NCI-H1436 treated with DMSO at 0.1 percent for 48 hours (cell line): ENCODE measurements around the gene SOX6.
A peak's percentile ranks its signal among the peaks of the same experiment; 100 is the strongest.
"Not testable (repeated sequence)": the region's sequence is repeated elsewhere in the genome, so short reads cannot be mapped to it uniquely, and the experiment has no call there.

ENCODE experiments used
- DNase-seq: peaks from one replicate; lab custom pipeline; 2025; lab: John Stamatoyannopoulos, UW

The SOX6 gene

DNA sequence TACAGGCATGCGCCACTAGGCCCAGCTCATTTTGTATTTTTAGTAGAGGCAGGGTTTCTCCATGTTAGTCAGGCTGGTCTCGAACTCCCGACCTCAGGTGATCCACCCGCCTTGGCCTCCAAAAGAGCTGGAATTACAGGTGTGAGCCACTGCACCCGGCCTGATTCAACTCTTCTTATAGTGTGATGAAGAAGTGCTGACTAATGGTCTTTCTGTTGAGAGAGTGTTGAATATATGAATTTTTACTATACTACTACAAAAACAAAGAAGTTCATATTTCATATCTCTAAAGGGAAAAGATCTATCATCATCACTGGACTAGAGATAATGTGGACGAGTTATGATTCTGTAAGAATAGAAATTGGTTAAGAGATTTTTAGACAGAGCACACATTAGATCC, 320.1 kb downstream of the SOX6 start:
- no peak for DNase-seq

DNA sequence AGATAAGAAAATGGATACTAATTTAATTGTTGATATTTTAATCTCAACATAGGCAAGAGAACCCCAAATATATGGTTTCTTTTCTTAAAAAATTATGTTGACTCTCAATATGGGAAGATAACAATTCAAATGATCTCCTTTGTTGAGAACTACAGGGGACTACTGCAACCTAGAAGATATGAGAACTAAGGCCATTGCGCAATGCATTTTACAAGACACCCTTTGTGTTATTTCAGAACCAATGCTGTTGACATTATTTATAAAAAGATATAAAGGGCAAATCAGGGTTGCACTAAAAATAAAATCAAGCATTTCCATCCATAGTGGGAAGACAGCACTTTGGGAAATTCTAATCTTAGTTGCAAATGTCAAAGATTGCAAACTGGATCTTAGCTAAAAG, 322.3 kb downstream of the SOX6 start:
- DNase-seq = no peak

DNA sequence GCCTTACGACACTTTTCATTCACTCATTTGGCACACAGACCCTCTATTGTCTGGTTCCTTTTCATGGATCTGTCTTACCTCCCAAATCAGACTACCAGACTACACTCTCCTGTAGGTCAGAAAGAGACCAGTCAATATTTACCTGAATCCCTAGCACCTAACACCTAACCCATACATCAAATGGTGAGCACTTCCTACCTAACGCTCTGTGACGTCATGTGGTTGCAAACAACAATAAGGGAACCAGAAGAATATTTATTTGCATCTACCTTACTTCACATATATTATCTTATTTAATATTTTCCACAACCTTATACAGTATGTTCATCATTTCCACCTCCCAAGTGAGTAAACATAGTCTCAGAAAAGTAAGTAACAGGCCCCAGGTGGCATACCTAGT, 323.4 kb downstream of the SOX6 start:
- DNase-seq = no peak

DNA sequence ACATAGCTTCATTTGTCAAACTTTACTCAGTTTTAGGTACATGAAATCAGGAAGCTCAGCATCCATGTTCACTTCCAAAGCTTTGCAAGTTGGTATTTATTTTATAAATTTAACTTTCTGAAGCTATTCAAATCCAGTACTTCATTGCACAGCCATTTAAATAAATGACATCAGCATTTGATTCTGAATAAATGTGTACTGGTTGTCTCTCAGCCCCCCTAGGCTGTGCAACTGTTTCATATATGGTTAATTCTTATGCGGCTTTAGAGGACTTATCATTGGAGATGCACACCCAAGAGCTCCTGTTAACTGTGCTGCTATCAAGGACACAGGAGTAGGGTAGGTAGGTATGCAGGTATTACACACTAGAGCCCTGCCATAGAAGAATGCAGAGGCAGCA, 325.1 kb downstream of the SOX6 start:
- no peak for DNase-seq

DNA sequence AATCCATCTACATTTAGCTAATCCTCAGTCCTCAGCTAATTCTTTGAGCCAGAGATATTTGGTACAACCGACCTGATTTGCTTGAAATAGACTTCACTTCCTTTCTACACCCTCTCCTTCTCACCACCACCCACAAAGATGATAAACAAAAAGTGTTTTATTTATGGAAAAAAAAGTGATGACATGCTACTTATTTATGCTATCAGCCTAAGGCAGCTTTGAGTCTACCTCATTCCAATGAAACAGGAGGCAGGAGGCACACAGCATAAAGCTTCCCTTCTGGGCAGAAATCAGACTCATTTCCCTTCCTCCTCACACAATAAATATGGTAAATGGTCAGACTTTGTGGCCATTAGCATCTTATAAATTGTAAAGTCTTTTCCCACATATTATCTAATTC, 325.7 kb downstream of the SOX6 start:
- no peak for DNase-seq

DNA sequence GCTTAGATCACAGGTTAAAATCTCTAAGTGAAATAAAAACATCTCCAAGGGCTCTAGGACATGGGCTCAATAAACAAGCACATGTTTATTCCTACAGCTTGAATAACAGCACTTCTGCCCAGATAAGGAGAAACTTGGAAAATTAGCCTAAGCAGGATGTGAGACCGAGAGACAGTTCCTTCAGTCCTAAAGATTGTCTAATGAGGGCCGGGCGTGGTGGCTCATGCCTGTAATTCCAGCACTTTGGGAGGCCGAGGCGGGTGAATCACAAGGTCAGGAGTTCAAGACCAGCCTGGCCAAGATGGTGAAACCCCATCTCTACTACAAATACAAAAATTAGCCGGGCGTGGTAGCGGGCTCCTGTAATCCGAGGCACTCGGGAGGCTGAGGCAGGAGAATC, 327.2 kb downstream of the SOX6 start:
- DNase-seq = not testable (repeated sequence)

DNA sequence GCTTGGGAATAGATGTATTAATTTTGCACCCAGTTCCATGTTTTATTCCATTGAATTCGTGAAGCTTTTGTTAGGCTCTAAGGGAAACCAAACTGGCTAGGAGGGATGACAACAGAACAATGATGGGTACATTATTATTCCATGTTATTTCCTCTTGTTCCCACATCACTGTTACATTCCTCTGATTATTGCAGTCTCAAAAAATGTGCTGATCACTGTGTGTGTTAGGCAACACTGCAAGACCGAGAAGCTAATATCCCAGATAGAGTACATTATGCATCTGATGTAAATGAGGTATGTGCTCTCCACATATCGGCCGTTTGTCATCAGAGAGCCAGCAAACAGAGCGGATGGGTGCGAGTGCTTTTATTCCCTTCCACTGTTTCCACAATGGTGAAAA, 327.9 kb downstream of the SOX6 start:
- no peak for DNase-seq

DNA sequence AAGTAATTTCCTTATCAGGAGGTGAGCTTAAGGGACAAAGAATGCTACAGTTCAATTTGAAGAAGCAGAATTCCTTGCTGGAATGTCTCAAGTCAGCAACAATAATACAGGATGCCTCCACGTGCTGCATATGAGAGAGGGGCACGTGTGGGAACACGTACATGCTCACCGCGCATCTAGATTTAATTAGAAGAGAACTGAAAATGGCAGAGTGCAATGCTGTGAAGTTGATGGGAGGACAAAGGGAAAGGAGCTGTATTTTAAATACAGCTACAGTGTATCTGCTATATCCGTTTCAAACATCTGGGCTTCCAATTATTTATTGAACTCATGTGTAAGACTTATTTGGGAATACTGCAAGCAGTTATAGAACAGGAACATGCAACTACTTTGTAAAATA, 328.7 kb downstream of the SOX6 start:
- no peak for DNase-seq

DNA sequence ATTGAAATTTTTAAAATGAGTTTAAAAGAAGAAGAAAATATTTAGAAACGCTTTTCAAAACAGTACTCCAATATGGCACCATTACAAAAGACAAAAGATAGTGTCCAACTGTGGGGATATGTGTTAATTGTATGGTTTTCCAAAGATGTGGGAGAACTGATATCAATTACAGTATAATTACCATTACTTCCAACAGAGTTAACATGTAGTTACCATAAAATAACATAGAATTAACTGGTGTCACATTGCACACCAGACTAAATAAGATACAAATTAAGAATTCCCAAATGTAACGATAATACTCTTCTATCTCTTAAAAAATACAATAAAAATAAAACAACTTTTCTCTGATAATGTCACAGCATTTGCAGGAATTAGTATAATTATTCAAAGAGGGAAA, 329.5 kb downstream of the SOX6 start:
- DNase-seq = no peak

DNA sequence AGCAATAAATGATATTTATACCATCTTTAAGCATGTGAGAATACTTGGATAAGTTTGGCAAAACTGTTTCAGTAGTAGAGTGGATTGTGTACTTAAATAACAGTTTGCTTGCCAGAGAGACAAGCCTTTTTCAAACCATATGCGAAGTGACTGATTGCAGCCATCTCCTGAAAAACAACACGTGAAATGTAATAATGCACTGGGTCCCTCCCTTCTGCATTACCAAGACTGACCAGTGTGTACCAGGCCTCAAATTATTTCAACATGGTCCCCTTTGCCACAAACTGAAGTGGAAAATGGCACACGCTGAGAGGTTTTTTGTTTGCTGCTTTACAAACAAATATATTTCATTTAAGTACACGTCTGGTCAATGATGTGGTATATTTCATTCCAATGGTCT, 337.4 kb downstream of the SOX6 start:
- DNase-seq = no peak

DNA sequence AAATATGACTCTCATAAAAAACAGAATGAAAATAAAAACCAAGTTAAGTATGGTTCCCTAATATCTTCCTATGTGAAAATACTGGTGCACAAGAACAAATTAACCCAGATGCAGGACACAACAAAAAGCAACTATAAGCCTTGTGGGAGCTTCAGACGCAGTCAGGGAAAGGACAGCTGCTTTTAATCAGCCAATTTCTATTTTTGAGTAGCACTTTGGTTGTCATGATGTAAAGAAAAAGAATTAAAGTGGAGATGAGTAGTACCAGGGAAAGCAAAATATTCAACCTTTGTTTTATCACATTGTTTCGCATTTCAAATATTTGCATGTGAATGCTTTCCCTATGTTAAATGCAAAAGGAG, 339.9 kb downstream of the SOX6 start:
- DNase-seq = no peak

DNA sequence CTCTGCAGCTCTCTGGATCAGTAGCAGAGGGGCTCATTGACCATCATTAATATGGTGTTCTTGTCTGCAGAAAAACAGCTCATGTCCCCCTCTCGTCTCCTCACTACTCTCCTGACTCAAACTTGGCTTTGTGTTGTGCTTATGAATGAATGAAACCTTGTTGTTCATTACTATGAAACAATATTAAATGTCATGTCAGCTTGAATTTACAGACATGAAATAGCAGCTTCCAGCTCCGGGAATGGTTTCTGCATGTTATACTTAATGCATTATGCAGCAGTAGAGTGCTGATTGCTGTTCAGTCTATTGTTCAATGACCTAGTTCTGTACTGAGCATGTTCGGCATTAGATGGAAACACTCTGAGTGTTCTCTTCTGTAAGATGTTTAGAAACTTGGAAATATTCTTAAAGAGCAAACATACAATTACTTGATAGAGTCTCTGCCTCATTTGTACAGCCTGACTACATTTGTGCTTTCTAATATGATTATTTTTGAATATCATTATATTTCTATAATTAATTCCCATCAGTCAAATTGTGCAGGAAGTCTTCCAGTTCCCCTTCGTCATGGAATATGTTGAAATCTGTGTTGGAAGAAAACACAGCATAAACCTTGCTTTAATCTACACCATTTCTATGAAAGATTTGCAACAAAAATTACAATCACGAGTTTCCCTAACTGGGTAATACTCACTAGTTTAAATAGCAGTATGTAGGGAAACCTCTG, 340.4 kb downstream of the SOX6 start:
- DNase-seq = no peak

DNA sequence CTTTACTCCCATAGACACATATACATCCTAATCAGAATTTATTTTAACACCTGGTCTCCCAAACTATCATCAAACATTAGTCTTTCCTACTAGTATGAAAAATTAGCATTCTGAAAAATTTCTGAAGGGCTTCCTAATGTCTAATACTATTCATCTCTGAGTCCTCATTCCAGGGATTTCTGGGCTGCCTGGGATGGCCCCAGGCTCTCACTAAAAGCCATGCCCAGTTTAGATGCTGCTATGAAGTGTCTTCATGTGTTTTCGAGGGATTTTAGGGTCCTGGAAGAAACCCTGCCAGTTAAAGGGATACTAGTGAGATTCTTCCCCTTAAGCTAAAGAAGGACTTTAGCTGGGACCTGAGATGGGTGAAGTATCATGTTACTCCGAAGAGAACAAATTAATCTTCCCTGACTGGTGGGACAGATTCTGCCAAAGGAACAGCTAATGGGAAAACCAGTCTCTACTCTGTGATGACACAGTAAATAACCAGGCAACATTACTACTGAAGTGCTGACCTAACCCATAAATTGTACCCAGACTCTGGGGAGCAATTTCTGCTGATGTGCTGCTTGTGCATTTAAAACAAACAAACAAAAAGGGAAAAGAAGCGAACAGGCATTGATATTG, 342.6 kb downstream of the SOX6 start:
- peak; percentile 28 for DNase-seq

DNA sequence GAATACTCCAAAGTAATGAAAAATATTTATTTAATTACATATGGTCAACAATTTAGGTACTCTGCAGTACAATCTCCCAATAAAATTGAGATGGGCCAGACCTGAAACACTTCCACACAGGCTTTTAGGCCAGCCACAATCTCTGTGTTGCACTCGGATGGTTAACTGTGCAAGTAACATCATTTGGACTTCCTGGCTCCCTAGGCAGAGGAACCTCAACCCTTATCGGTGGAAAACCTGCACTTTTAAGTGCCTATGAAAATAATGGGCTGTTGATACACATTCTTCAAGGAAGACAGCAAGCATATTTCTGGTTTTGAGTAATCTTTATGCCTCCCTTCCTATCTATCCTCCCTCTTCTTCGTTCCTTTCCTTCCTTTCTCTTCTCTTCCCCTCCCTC, 343.1 kb downstream of the SOX6 start:
- DNase-seq = no peak

DNA sequence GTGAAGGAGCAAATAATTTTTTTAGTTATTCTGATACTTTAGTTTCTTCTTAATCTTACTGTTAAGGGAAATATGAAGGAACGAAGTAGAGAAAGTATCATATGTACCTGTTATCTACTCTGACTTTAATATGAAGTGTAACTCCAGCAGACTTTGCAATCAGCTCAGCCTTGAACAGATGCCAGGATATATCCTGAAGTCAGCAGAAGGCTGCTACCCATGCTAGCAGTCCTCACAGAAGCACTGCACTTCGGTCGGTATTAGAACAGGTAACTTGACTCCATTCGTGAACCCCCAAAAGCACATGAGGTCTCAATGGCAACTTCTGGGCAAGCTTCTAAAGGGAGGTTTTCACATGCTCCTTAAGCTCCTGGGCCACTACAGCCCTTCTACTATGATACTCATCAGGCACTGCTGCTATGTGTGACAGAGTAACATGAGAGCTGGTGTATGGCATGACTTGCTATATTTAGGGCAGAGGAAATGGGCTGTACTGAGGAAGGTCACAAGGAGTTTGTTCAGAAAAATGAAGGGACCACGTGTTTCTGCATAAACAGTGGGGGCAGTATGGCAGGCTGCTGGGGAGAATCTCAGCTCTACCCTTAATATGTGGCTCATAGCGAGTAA, 344.1 kb downstream of the SOX6 start:
- no peak for DNase-seq

DNA sequence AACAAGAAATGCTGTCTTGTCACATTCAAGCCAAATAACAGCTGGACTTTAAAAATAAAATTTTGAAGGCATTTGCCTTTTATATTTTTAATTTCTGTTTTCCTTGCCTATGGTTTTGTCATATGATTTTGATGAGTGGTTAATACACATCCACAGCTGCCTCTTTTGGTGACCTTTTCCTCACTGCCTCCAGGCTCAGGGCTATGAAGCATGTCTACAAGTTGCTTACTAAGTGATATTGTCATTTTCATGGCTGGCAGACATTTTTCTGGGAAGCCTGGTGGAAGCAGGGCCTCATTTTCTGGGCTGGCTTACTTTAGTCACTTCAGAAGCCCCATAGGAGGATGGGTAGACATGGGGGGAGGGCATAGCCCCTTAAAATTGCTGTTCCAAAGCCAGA, 344.9 kb downstream of the SOX6 start:
- DNase-seq = no peak

DNA sequence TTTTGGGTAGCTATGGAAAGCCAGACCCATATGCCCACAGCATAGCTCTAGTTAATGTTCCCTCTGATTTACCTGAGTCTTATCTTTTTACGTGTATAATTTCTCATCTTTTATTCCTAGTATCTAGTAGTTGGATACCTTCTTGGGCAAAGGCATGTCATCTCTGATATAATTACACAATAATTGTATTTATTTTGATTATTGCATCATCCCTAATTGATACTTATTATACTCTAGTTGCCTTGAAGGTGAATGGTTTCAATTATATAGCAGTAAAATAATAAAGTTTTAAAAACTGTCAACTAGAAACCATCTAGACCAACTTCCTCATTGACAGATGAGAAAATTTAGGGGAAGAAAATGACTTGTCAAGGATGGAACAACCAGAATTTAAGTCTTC, 347.3 kb downstream of the SOX6 start:
- DNase-seq = no peak

DNA sequence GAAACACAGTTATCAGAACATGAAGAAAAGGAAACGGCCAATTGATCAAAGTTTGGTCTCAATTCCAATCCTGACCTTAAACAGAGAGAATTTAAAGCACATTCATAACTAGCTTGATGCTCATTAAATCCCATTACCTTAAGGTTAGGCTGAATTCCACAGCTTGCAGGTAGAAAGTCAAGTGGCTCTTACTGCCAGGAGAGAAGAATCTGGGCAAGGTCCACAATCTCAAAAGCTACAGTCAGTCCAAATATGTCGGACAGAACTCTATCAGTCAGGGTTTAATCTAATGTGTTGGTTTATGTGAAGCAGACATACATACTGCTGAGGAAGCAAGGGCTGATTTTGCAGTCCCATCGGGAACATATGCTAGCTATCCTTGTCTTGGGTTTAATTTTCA, 348.8 kb downstream of the SOX6 start:
- no peak for DNase-seq

DNA sequence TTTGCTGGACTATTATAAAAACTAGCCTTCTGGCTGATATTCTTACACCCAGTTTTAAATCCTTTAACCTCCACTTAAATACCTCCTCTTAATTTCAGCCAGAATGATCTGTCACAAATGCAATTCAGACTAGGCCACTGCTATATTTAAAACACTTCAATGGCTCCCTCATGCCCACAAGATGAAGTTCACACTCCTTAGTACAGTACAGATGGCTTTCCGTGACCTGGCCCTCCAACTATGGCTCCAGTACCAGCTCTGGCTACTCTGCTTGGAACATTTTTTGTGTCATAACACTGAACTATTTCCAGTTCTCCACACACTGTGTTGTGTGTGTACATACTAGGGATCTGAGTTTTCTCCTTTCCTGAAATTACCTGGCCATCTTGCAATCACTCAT, 353.4 kb downstream of the SOX6 start:
- DNase-seq = no peak

DNA sequence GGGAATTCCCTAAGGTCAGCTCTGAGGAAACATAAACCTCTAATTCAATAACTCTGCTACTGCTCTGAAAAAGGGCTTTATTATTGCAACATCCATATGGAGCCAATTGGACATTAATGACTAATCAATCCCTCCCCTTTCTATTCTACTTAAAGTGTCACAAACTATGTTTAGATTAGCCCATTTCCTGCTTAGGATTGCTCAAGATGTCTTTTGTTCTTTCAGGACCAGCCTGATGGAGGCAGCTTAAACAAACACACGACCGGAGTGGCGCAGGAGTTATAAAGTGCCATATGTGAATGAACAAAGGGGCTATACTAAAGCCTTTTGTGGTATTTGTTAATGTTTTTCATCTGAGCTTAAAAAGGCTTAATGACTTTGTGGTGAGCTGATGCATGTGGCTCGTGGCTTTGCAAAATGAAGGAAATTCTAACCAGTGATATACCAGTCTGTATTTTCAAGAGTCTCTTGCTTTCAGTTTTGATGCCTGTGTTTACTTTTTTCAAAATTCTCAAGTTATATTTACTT, 354.4 kb downstream of the SOX6 start:
- peak; percentile 71 for DNase-seq

DNA sequence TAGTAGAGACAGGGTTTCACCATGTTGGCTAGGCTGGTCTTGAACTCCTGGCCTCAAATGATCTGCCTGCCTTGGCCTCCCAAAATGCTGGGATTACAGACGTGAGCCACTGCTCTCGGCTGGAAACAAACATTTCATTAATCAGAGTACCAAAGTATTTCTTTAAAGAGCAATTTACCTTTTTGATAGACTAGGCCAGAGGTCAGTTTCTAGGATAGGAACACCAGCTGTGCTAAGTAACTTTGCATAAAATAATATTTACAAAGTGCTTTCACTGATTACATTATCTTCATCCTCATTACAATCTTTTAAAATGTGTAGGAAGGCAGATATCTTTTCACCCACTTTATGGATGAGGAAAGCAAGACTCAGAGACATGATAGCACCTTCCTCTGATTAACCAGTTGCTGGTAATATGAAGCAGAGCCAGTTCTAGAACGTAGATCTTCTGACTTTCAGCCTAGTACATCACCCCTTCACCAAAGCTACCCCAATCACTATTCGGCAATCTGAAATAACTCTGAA, 355.2 kb downstream of the SOX6 start:
- no peak for DNase-seq

DNA sequence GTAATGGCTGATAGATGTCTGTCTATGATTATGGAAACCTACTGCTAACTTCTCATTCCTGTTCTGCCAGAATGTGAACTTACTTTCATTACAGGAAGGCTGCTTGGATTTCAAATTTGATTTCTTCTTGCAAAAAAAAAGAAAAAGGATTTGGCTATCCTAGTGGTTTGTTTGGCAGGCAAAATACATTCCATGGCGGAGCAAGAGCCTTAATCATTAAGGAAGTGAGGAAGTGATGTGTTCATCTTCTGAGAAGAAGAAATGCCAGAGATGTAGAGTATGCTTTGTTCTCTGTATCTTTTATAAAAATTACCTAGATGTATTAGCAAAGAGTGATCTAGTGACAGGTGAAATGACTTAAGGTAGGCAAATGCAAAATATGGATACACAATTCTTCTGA, 356.3 kb downstream of the SOX6 start:
- DNase-seq = no peak

DNA sequence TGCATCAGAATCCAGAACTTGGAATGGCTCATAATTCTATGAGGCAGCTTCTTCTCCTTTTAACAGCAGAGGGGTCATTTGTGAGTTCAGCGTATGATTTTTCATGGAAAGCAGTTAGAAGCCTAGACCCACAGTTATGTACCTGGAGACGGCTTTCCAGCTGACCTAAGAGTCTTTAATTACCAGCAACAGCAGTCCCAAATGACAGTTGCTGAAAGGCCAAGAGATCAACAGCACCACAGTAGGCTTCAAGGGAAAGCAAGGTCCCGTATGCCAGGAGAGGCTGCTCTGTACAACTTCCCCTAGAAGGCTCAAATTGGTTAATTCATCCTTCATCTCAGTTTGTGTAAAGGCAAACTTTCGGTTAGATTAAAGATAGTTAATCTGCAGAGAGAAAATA, 363.0 kb downstream of the SOX6 start:
- no peak for DNase-seq
